Mucosa of descending colon (tissue), 3 donors: Measurements from ENCODE around the gene VPS8. TPM values are rescaled to one million over a fixed set of nuclear protein-coding genes. Genes with fewer than 3 reads are reported as not detected.
"Not testable (repeated sequence)": the region's sequence is repeated elsewhere in the genome, so short reads cannot be mapped to it uniquely, and the experiment has no call there.

Experiments used
- ATAC-seq: fragments of 200-7000 bp; cut with Tn5 transposase; one replicate; pipeline ENCODE4 v1.9.1; 2020; ENCODE audit warnings: mild to moderate bottlenecking, moderate library complexity
- DNase-seq, 3 donors: peaks; one replicate each; pipeline ENCODE4 v3.0.0-alpha.2; 2020
- H3K36me3 ChIP-seq: fragments of 200-600 bp; one replicate; pipeline ENCODE4 v1.8.0; 2021; ENCODE audit warnings: low read depth, mild to moderate bottlenecking
- H3K4me1 ChIP-seq: fragments of 200-600 bp; one replicate; pipeline ENCODE4 v1.8.0; 2021; ENCODE audit warnings: low read depth, mild to moderate bottlenecking
- H3K4me3 ChIP-seq: fragments of 200-600 bp; one replicate; pipeline ENCODE4 v1.8.0; 2021; ENCODE audit warnings: mild to moderate bottlenecking
- H3K9me3 ChIP-seq: fragments of 200-600 bp; one replicate; pipeline ENCODE4 v1.8.0; 2021; ENCODE audit warnings: mild to moderate bottlenecking
- intact Hi-C, 2 donors: fragments of 100-400 bp; cut with DNase I in 1 of 2; cut with micrococcal nuclease in 1 of 2; formaldehyde crosslinking; loops; one replicate each; pipeline versions ENCODE4 v1.11.0 to v1.11.1; 2022; cut with DNase I, micrococcal nuclease
- total RNA-seq, 3 donors: library from RNA; stranded (reverse); fragmentation: NEBNext Ultra II Directional in 2 of 3; extraction: Animal tissue kit (Norgen Biotek cat#: 25700) in 2 of 3; gene quantifications; one replicate each; pipeline versions ENCODE4 v1.2.1 to v1.2.4, GENCODE V29; 2021 to 2023
- TF ChIP-seq, protein P1 (sequence below): fragments of 200-600 bp; IDR thresholded peaks from one replicate; pipeline ENCODE4 v1.8.0; 2022; ENCODE audit warnings: antibody characterized with exemption, mild to moderate bottlenecking
- donor health status: DM: no; HTN: no; CAD: no; lungs with moderate emphysema.
- donor health status: DM: no; HTN: no; CAD: no.
- donor health status: DM: no; HTN: yes; CAD: no.

Gene VPS8
- total RNA-seq, 3 donors from 2014 or later, result 57.6 to 92.6 (median 74.7) TPM

GRCh38 chr3:184982076-184982475 is 170.1 kb downstream of the VPS8 start:
- DNase-seq (no peak), ATAC-seq (peak; percentile 55)
- H3K4me3 ChIP-seq, result no peak overlapping the region
- no peaks in the 10 kb centered on the region for H3K9me3 ChIP-seq
- intact Hi-C loops, result no loop called here
- H3K36me3 ChIP-seq, result no peaks in the 10 kb centered on the region
- TF ChIP-seq, protein P1, sequence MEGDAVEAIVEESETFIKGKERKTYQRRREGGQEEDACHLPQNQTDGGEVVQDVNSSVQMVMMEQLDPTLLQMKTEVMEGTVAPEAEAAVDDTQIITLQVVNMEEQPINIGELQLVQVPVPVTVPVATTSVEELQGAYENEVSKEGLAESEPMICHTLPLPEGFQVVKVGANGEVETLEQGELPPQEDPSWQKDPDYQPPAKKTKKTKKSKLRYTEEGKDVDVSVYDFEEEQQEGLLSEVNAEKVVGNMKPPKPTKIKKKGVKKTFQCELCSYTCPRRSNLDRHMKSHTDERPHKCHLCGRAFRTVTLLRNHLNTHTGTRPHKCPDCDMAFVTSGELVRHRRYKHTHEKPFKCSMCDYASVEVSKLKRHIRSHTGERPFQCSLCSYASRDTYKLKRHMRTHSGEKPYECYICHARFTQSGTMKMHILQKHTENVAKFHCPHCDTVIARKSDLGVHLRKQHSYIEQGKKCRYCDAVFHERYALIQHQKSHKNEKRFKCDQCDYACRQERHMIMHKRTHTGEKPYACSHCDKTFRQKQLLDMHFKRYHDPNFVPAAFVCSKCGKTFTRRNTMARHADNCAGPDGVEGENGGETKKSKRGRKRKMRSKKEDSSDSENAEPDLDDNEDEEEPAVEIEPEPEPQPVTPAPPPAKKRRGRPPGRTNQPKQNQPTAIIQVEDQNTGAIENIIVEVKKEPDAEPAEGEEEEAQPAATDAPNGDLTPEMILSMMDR, result no peak
- peaks cover 4% of the 10 kb centered on the region for H3K4me1 ChIP-seq

DNA sequence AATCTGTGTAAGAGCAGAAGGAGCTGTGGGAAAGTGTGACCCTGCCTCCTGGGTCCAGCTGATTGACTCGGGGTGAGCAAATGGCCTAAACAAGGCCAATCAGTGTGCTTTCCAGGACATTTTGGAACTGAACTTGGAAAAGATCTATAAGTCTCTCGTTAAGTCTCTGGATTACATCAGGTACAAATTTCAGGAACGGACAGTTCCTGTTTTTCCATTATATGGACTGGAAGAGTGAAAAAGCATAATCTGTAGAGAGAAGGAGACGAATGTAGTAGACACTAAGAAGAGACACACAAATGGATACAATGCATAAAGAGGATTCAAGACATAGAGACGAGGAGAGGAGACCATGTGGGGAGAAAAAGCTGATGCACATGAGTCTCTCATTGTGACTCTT is 173.6 kb downstream of the VPS8 start:
- no peak for DNase-seq
- Histone ChIP-seq H3K36me3 (no peaks in the 10 kb centered on the region), H3K4me1 (peaks cover 2% of the 10 kb centered on the region), H3K4me3 (no peak overlapping the region), H3K9me3 (no peaks in the 10 kb centered on the region)
- intact Hi-C loops, result no loop called here
- TF ChIP-seq, protein P1, result no peak
- ATAC-seq, result no peak

DNA sequence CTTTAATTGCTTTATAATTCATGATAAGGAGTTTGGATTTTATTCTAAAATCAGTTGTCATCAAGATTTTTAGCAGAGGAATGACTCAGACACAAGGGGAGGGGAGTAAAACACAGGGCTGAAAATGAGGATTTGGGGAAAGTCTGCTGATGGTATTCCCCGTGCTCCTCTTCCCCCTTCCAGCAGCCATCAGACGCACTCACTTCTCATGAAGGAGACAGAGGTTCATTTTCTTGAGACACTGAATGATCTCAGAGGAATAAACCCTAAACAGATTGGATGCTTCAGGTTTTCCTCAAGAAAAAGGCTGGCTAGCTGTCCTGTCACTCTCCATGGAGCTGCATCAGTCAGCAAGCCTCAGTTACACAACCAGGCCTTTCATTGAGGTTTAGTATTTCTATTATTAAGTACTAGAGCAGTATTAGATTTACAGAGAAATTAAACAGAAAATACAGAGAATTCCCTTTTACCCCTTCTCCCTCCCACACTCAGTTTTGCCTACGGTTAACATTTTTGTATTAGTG is 174.5 kb downstream of the VPS8 start:
- Histone ChIP-seq H3K4me3 (no peak overlapping the region), H3K36me3 (no peaks in the 10 kb centered on the region), H3K9me3 (no peaks in the 10 kb centered on the region), H3K4me1 (no peaks in the 10 kb centered on the region)
- TF ChIP-seq, protein P1, result no peak
- no peak for ATAC-seq
- intact Hi-C loops, result no loop called here
- DNase-seq, result no peak

DNA sequence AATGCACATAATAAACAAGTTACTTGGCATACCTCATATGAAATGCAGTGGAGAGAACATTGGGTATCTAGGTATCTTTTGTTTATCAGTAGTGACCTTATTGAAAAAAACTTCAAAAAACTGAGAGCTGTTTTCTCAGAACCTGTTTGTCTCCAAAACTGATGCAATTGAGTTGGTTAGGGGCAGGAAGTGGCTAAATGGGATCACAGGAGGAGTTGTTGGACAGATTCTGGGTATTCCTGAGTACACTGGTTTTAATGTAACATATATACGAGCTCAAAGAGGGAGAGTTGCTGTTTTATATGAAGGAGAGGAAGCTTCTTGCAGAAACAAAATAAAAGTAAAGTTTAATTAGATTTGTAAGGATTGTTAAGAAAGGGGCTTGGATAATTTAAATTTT is 181.4 kb downstream of the VPS8 start:
- no peak overlapping the region for H3K4me3 ChIP-seq
- TF ChIP-seq, protein P1, result no peak
- intact Hi-C loops, result no loop called here
- no peaks in the 10 kb centered on the region for H3K36me3 ChIP-seq
- DNase-seq (no peak), ATAC-seq (no peak)
- no peaks in the 10 kb centered on the region for H3K4me1 ChIP-seq
- H3K9me3 ChIP-seq, result no peaks in the 10 kb centered on the region

DNA sequence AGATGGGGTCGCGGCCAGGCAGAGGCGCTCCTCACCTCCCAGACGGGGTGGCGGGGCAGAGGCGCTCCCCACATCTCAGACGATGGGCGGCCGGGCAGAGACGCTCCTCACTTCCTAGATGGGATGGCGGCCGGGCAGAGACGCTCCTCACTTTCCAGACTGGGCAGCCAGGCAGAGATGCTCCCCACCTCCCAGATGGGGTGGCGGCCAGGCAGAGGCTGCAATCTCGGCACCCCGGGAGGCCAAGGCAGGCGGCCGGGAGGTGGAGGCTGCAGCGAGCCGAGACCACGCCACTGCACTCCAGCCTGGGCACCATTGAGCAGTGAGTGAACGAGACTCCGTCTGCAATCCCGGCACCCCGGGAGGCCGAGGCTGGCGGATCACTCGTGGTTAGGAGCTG is 191.9 kb downstream of the VPS8 start:
- H3K9me3 ChIP-seq, intact Hi-C loops, ATAC-seq, H3K4me1 ChIP-seq, H3K36me3 ChIP-seq, H3K4me3 ChIP-seq, DNase-seq: not testable (repeated sequence)

- TF ChIP-seq, protein P1, result no peak
- DNase-seq (no peak), ATAC-seq (no peak)
- H3K36me3 ChIP-seq, result no peaks in the 10 kb centered on the region
- no peaks in the 10 kb centered on the region for H3K4me1 ChIP-seq
- intact Hi-C loops, result no loop called here
- no peak overlapping the region for H3K4me3 ChIP-seq
- H3K9me3 ChIP-seq, result peaks cover 4% of the 10 kb centered on the region
Observed at GRCh38 chr3:185009650-185010049, 197.7 kb downstream of the VPS8 start.

- H3K36me3 ChIP-seq, H3K9me3 ChIP-seq, H3K4me1 ChIP-seq, H3K4me3 ChIP-seq, intact Hi-C loops, ATAC-seq, DNase-seq: not testable (repeated sequence)
Observed at GRCh38 chr3:185017584-185017983, 205.6 kb downstream of the VPS8 start.

GRCh38 chr3:185017996-185018395 is 206.0 kb downstream of the VPS8 start:
- DNase-seq, intact Hi-C loops, ATAC-seq, H3K9me3 ChIP-seq, H3K4me1 ChIP-seq, H3K36me3 ChIP-seq, H3K4me3 ChIP-seq: not testable (repeated sequence)
